Measurements from ENCODE around the gene SHANK3. TPM values are rescaled to one million over a fixed set of nuclear protein-coding genes. Genes with fewer than 3 reads are reported as not detected.

The SHANK3 gene
- total RNA-seq, 1 experiment from 2014 or later, result 0.84 TPM

GRCh38 chr22:50699001-50699755 lies 26.6 kb downstream of the SHANK3 start:
- DNase-seq (ENCODE audit: low spot score), result no peak

GRCh38 chr22:50699756-50700386 lies 27.2 kb downstream of the SHANK3 start:
- no peak for DNase-seq (ENCODE audit: low spot score)

GRCh38 chr22:50700387-50701075 lies 27.9 kb downstream of the SHANK3 start:
- DNase-seq (ENCODE audit: low spot score), result no peak

GRCh38 chr22:50701076-50701419 lies 28.4 kb downstream of the SHANK3 start:
- DNase-seq (ENCODE audit: low spot score), result no peak

- DNase-seq (ENCODE audit: low spot score), result no peak
Observed at GRCh38 chr22:50701428-50702154, 29.0 kb downstream of the SHANK3 start.

- no peak for DNase-seq (ENCODE audit: low spot score)
Observed at GRCh38 chr22:50702261-50702671, 29.6 kb downstream of the SHANK3 start.

GRCh38 chr22:50702821-50703725 lies 30.4 kb downstream of the SHANK3 start:
- DNase-seq (ENCODE audit: low spot score), result no peak

GRCh38 chr22:50703726-50704509 lies 31.3 kb downstream of the SHANK3 start:
- no peak for DNase-seq (ENCODE audit: low spot score)

GRCh38 chr22:50704510-50705218 lies 32.0 kb downstream of the SHANK3 start:
- DNase-seq (ENCODE audit: low spot score), result no peak

- no peak for DNase-seq (ENCODE audit: low spot score)
Observed at GRCh38 chr22:50705219-50705691, 32.6 kb downstream of the SHANK3 start.

- DNase-seq (ENCODE audit: low spot score), result no peak
Observed at GRCh38 chr22:50705851-50706351, 33.3 kb downstream of the SHANK3 start.

GRCh38 chr22:50706481-50707125 lies 34.0 kb downstream of the SHANK3 start:
- no peak for DNase-seq (ENCODE audit: low spot score)

- no peak for DNase-seq (ENCODE audit: low spot score)
Observed at GRCh38 chr22:50708474-50708873, 35.9 kb downstream of the SHANK3 start.

GRCh38 chr22:50708996-50709395 lies 36.4 kb downstream of the SHANK3 start:
- DNase-seq (ENCODE audit: low spot score), result no peak

- no peak for DNase-seq (ENCODE audit: low spot score)
Observed at GRCh38 chr22:50710221-50710620, 37.6 kb downstream of the SHANK3 start.

GRCh38 chr22:50710886-50711285 lies 38.3 kb downstream of the SHANK3 start:
- no peak for DNase-seq (ENCODE audit: low spot score)

GRCh38 chr22:50711446-50712340 lies 39.1 kb downstream of the SHANK3 start:
- DNase-seq (ENCODE audit: low spot score), result no peak

Data from A172 (cell line).